Neural crest cell (in vitro differentiated cells): ENCODE data around the gene CELA3A. TPM values are rescaled to one million over a fixed set of nuclear protein-coding genes. Genes with fewer than 3 reads are reported as not detected.

Experiments
- DNase-seq: peaks from one replicate; pipeline ENCODE4 v3.0.0; 2021; ENCODE audit warnings: low read depth, mixed read lengths, low spot score
- H3K27ac Mint-ChIP-seq: one replicate; pipeline ENCODE4 v1.8.0; 2021; ENCODE audit warnings: mild to moderate bottlenecking, mixed read lengths; ENCODE audit not compliant: unreplicated experiment
- H3K27me3 Mint-ChIP-seq: 2 replicates; pipeline ENCODE4 v1.8.0; 2021; ENCODE audit warnings: low read depth, mild to moderate bottlenecking, mixed read lengths
- H3K36me3 Mint-ChIP-seq: 2 replicates; pipeline ENCODE4 v1.8.0; 2021; ENCODE audit warnings: low read depth, mild to moderate bottlenecking, mixed read lengths
- H3K4me1 Mint-ChIP-seq: 2 replicates; pipeline ENCODE4 v1.8.0; 2021; ENCODE audit warnings: mixed read lengths
- H3K4me3 Mint-ChIP-seq: one replicate; pipeline ENCODE4 v1.8.0; 2021; ENCODE audit warnings: mild to moderate bottlenecking, mixed read lengths
- H3K9me3 Mint-ChIP-seq: 2 replicates; pipeline ENCODE4 v1.8.0; 2021; ENCODE audit warnings: mixed read lengths
- total RNA-seq: library from RNA; stranded (reverse); gene quantifications from 2 replicates; pipeline ENCODE4 v1.2.1, GENCODE V29; 2021
- TF ChIP-seq, protein P1 (sequence below): fragments of 200-600 bp; sonication (generic); conservative IDR thresholded peaks from 2 replicates; pipeline ENCODE4 v1.5.0; 2021; ENCODE audit warnings: antibody characterized with exemption, mild to moderate bottlenecking

CELA3A gene
- total RNA-seq, 1 donor from 2014 or later: not detected

DNA sequence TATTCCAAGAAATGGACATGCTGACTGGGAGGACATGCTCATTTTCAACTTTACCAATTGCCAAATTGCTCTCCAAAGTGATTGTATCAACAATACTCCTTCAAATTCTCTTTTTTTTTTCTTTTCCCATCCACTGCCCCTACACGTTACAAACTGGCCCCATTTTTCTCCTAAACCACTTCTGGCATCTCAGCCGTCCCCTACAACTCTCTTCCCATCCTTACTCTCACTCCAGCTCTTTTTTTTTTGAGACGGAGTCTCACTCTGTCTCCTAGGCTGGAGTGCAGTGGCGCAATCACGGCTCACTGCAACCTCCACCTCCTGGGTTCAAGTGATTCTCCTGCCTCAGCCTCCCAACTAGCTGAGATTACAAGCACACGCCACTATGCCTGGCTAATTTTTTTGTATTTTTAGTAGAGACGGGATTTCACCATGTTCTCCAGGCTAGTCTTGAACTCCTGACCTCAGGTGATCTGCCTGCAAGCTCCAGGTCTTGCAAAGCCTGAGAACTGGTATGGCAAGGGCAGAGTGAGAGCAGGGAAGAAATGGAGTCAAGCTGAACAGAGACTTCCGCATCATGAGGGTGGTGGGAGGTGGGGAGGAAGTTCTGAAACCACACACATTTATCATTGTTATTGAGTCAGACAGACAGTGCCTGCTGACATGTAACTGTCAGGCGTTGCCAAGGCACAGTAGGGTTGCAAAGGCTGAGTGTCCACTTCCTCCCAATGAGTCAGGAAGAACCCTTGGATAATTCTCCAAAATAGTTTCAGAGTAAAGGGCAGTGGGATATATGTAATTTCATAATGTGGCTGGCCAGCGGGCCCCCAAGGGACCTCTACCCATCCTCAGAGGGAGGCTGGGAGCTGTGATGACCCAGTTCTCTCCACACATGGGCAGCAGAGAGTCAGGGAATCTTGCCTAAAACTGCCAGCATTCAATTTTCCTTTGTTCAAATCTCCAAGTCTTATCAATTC is 17.4 kb downstream of the CELA3A start:
- Mint-ChIP-seq H3K36me3 (no peaks in the 10 kb centered on the region), H3K27ac (no peak overlapping the region), H3K4me1 (peaks cover 8% of the 10 kb centered on the region), H3K27me3 (no peaks in the 10 kb centered on the region), H3K4me3 (no peak overlapping the region), H3K9me3 (no peaks in the 10 kb centered on the region)
- no peak for DNase-seq
- TF ChIP-seq, protein P1, sequence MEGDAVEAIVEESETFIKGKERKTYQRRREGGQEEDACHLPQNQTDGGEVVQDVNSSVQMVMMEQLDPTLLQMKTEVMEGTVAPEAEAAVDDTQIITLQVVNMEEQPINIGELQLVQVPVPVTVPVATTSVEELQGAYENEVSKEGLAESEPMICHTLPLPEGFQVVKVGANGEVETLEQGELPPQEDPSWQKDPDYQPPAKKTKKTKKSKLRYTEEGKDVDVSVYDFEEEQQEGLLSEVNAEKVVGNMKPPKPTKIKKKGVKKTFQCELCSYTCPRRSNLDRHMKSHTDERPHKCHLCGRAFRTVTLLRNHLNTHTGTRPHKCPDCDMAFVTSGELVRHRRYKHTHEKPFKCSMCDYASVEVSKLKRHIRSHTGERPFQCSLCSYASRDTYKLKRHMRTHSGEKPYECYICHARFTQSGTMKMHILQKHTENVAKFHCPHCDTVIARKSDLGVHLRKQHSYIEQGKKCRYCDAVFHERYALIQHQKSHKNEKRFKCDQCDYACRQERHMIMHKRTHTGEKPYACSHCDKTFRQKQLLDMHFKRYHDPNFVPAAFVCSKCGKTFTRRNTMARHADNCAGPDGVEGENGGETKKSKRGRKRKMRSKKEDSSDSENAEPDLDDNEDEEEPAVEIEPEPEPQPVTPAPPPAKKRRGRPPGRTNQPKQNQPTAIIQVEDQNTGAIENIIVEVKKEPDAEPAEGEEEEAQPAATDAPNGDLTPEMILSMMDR: peak; percentile 40

DNA sequence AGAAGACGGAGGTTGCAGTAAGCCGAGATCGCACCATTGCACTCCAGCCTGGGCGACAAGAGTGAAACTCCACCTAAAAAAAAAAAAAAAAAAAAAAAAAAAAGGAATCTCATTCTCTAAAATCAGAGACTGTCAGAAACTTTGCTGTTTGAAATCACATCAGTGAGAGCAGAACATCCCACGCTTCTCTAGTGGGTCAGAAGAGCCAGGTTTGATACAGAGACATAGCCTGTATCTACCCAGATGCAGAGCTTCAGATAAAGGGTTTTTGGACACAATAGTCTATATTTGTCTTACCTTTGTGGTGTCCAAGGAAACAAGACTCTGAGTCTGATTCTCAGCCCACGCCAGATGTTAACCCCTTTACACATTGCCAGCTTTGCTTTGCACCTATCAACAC is 19.6 kb downstream of the CELA3A start:
- Mint-ChIP-seq H3K27ac (no peak overlapping the region), H3K36me3 (no peaks in the 10 kb centered on the region), H3K27me3 (no peaks in the 10 kb centered on the region), H3K4me3 (no peak overlapping the region), H3K4me1 (peaks cover 21% of the 10 kb centered on the region), H3K9me3 (no peaks in the 10 kb centered on the region)
- TF ChIP-seq, protein P1: no peak
- DNase-seq: no peak

DNA sequence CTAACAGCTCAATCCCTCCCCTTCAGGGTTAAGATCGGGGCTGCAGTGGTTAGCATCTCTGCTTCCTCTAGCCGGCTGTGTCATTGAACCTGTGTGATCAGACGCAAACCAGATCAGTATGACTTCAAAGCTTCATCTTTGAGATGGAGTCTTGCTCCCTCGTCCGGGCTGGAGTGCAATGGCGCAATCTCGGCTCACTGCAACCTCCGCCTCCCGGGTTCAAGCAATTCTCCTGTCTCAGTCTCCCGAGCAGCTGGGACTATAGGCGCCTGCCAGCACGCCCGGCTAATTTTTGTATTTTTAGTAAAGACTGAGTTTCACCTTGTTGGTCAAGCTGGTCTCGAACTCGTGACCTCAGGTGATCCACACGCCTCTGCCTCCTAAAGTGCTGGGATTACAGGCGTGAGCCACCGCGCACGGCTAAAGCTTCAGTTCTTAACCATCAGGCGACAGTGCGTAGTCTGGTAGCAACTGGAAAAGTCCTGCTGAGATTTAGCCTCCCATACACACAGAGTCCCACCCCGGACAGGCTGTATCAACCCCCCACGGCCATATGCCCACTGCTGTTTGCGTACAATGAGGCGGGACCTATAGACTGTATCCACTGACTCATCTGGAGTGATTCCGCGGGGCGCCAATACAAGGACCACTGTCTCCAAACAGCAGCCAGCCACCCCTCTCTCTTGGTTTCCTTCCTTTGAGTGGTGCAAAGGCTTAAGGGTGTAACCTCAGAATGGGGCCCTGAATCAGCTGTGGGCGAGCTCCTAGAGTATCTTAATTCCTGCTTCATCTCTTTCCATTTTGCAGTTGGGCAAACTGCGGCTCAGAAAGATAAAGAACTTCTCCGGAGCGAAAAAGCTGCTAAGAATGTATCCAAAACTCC is 23.3 kb downstream of the CELA3A start:
- Mint-ChIP-seq H3K27ac (peak overlapping the region; percentile 77), H3K27me3 (no peaks in the 10 kb centered on the region), H3K36me3 (no peaks in the 10 kb centered on the region), H3K4me3 (peak overlapping the region; percentile 93), H3K4me1 (peaks cover 28% of the 10 kb centered on the region), H3K9me3 (no peaks in the 10 kb centered on the region)
- TF ChIP-seq, protein P1: peak; percentile 14
- no peak for DNase-seq

DNA sequence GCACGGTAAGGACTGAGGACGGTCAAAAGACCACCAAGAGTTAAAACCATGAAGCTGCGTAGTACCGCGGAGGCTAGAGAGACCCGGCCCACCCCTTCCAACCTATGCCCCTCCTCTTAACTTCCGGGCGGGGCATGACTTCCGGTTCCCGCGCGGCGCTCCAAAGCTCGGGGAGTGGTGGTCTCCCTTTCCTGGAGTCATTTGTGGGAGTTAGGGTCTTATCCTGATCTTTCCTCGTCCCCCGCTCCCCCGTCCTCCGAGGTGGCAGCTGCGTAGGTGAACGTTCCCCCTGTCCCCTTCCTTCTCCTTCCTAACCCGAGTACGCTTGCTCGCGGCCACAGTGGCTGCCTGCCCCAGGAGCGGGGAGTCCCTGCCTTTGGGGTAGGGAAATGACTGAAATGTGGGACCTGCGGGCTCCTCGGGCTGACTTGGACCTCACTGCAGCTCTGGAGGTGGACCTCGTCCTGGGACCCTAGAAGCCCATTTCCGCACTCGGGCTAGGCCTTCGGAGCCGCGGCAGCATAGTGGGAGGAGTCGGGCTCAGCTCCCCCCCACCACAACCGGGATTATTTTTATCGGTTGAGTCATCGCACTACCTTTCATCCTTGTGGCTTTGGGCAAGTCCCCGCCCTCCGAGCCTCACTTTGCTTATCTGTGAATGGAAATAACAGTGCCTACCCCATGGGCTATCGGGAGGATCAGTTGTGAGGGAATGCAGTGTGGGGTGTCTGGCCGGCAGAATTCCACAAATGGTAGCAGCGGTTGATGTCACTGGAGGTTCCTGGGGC is 24.1 kb downstream of the CELA3A start:
- H3K36me3 Mint-ChIP-seq: no peaks in the 10 kb centered on the region
- peaks cover 28% of the 10 kb centered on the region for H3K4me1 Mint-ChIP-seq
- H3K27me3 Mint-ChIP-seq: no peaks in the 10 kb centered on the region
- peak overlapping the region; percentile 77 for H3K27ac Mint-ChIP-seq
- peak overlapping the region; percentile 93 for H3K4me3 Mint-ChIP-seq
- DNase-seq: peak; percentile 76
- TF ChIP-seq, protein P1: no peak
- no peaks in the 10 kb centered on the region for H3K9me3 Mint-ChIP-seq

DNA sequence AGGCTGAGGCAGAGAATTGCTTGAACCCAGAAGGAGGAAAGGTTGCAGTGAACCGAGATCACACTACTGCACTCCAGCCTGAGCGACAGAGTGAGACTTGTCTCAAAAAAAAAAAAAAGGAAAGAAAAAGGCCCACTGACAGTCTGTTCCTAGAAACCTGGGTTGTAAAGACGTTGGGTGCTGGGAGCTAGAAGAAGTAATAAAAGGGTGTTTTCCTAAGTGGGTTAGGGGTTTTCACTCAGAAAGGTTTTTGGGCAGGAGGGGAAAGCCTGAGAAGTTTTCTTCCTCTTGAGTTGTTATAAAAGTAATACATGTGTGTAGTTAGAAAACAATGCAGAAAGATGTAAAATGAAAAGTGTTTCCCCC is 25.4 kb downstream of the CELA3A start:
- Mint-ChIP-seq H3K27ac (no peak overlapping the region), H3K9me3 (no peaks in the 10 kb centered on the region), H3K4me3 (peak overlapping the region; percentile 93), H3K36me3 (no peaks in the 10 kb centered on the region), H3K27me3 (no peaks in the 10 kb centered on the region), H3K4me1 (peaks cover 28% of the 10 kb centered on the region)
- DNase-seq: no peak
- TF ChIP-seq, protein P1: no peak
